B cell (primary cell): ENCODE data around the gene WDR76.

Experiments
- CTCF ChIP-seq: fragments of 200-600 bp; IDR thresholded peaks from one replicate; pipeline ENCODE4 v1.8.0; 2022; ENCODE audit warnings: antibody characterized with exemption, mild to moderate bottlenecking
- EZH2 ChIP-seq: IDR thresholded peaks from 2 replicates; pipeline ENCODE4 v1.6.1; 2012; ENCODE audit warnings: borderline replicate concordance, low read depth, mild to moderate bottlenecking, moderate library complexity, low read length; ENCODE audit not compliant: insufficient read depth, poor library complexity, severe bottlenecking

- no peak for TF ChIP-seq CTCF
- TF ChIP-seq EZH2, result no peak
These were observed 85.4 kb downstream of the WDR76 start for GRCh38 chr15:43912208-43912607.
